ENCODE measurements around the gene ZNF483.
"Not testable (repeated sequence)": the region's sequence is repeated elsewhere in the genome, so short reads cannot be mapped to it uniquely, and the experiment has no call there.

Gene ZNF483

DNA sequence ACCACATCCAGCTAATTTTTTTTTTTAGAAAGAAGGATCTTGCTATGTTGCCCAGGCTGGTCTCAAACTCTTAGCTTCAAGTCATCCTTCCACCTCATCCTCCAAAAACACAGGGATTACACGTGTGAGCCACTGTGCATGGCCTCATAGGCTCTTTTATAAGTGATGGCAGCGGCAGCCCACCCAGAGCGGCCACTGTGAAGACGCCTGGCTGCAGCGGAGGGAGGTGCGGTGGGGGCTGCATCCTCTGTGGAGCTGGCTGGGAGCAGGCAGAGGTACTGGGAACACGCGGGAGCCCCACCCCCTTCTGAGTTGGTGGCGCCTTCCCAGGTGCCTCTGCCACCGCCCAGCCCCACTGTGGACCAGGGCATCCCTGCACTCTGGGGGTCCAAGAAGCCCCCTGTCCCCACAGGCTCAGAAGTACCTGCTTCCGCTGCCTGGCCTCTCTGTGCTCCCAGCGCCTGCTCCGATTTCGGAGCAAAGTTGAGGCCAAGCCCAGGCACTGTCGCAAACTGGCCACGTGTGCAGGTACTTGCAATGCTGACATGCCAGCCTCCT, 23.9 kb upstream of the ZNF483 start:
- Histone ChIP-seq H4K20me1 (ENCODE audit: insufficient read depth, low read length) (no peaks in the 10 kb centered on the region), H3K9ac (ENCODE audit: low read length) (no peak overlapping the region), H3K4me3 (ENCODE audit: low read length) (no peak overlapping the region), H3K9me3 (ENCODE audit: insufficient read depth, low read length) (no peaks in the 10 kb centered on the region), H3K4me2 (ENCODE audit: low read length) (no peak overlapping the region), H3K27ac (ENCODE audit: low read length) (no peak overlapping the region), H3K36me3 (replicated peaks; ENCODE audit: low read depth, low read length) (no peaks in the 10 kb centered on the region), H3K4me1 (ENCODE audit: low read length) (no peaks in the 10 kb centered on the region), H2AFZ (ENCODE audit: low read depth, low read length) (no peak overlapping the region), H3K79me2 (ENCODE audit: low read length) (no peaks in the 10 kb centered on the region), H3K27me3 (ENCODE audit: low read depth, low read length) (no peaks in the 10 kb centered on the region)
- TF ChIP-seq, protein P1, sequence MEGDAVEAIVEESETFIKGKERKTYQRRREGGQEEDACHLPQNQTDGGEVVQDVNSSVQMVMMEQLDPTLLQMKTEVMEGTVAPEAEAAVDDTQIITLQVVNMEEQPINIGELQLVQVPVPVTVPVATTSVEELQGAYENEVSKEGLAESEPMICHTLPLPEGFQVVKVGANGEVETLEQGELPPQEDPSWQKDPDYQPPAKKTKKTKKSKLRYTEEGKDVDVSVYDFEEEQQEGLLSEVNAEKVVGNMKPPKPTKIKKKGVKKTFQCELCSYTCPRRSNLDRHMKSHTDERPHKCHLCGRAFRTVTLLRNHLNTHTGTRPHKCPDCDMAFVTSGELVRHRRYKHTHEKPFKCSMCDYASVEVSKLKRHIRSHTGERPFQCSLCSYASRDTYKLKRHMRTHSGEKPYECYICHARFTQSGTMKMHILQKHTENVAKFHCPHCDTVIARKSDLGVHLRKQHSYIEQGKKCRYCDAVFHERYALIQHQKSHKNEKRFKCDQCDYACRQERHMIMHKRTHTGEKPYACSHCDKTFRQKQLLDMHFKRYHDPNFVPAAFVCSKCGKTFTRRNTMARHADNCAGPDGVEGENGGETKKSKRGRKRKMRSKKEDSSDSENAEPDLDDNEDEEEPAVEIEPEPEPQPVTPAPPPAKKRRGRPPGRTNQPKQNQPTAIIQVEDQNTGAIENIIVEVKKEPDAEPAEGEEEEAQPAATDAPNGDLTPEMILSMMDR (IDR thresholded peaks at IDR 0.05; ENCODE audit: low read depth, low read length): no peak

DNA sequence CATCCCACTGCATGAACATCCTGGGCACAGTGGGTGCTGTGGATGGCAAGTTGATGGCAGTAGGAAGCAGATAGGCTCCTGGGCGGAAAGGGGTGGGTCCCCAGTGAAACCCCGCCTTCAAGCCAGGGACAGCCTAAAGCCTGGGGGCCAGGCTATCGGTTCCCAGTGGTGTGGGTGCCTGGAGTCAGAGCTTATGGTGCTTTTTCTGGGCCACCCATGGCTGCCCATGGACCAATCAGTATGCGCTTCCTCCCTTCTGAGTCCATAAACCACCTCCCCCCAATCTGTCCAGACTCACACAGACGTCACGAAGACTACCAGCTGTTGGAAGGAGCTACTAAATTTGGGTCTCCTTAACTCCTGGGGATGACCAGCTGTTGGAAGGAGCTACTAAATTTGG, 23.3 kb upstream of the ZNF483 start:
- Histone ChIP-seq H4K20me1 (ENCODE audit: insufficient read depth, low read length) (no peaks in the 10 kb centered on the region), H3K4me1 (ENCODE audit: low read length) (no peaks in the 10 kb centered on the region), H3K9me3 (ENCODE audit: insufficient read depth, low read length) (no peaks in the 10 kb centered on the region), H2AFZ (ENCODE audit: low read depth, low read length) (no peak overlapping the region), H3K4me2 (ENCODE audit: low read length) (no peak overlapping the region), H3K4me3 (ENCODE audit: low read length) (no peak overlapping the region), H3K79me2 (ENCODE audit: low read length) (no peaks in the 10 kb centered on the region), H3K36me3 (replicated peaks; ENCODE audit: low read depth, low read length) (no peaks in the 10 kb centered on the region), H3K27ac (ENCODE audit: low read length) (no peak overlapping the region), H3K27me3 (ENCODE audit: low read depth, low read length) (no peaks in the 10 kb centered on the region), H3K9ac (ENCODE audit: low read length) (no peak overlapping the region)
- no peak for TF ChIP-seq EZH2phosphoT487 (IDR thresholded peaks at IDR 0.05; ENCODE audit: low read depth)
- TF ChIP-seq, protein P1 (IDR thresholded peaks at IDR 0.05; ENCODE audit: low read depth, low read length): no peak

DNA sequence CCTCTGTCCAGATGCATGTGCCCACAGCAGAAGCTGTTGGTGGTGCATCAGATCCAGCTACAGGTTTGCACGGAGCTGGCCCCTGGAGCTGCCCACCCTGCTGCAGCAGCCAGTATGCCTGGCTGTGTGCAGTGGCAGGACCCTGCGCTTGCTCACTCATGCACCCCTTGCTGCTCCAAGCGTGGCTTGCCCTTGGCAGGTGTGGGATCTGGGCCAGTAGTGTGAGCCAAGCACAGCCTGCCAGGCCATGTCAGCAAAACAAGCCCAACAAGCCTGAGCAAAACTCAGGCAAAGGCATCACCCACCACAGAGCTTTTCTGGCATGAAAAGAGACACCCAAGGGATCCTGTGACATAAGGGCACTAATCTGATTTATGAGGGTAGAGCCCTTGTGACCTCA, 22.5 kb upstream of the ZNF483 start:
- Histone ChIP-seq H3K79me2 (ENCODE audit: low read length) (no peaks in the 10 kb centered on the region), H3K4me1 (ENCODE audit: low read length) (no peaks in the 10 kb centered on the region), H3K36me3 (replicated peaks; ENCODE audit: low read depth, low read length) (no peaks in the 10 kb centered on the region), H3K27ac (ENCODE audit: low read length) (no peak overlapping the region), H2AFZ (ENCODE audit: low read depth, low read length) (no peak overlapping the region), H3K9me3 (ENCODE audit: insufficient read depth, low read length) (no peaks in the 10 kb centered on the region), H3K27me3 (ENCODE audit: low read depth, low read length) (no peaks in the 10 kb centered on the region), H3K4me3 (ENCODE audit: low read length) (no peak overlapping the region), H4K20me1 (ENCODE audit: insufficient read depth, low read length) (no peaks in the 10 kb centered on the region), H3K4me2 (ENCODE audit: low read length) (no peak overlapping the region), H3K9ac (ENCODE audit: low read length) (no peak overlapping the region)
- no peak for TF ChIP-seq EZH2phosphoT487 (IDR thresholded peaks at IDR 0.05; ENCODE audit: low read depth)
- TF ChIP-seq, protein P1 (IDR thresholded peaks at IDR 0.05; ENCODE audit: low read depth, low read length): no peak

GRCh38 chr9:111511581-111511980, 13.4 kb upstream of the ZNF483 start:
- not testable (repeated sequence) for H3K4me2 ChIP-seq (ENCODE audit: low read length)

GRCh38 chr9:111514967-111515366, 10.0 kb upstream of the ZNF483 start:
- Histone ChIP-seq H3K27ac (ENCODE audit: low read length) (no peak overlapping the region), H3K36me3 (replicated peaks; ENCODE audit: low read depth, low read length) (no peaks in the 10 kb centered on the region), H2AFZ (ENCODE audit: low read depth, low read length) (no peak overlapping the region), H3K27me3 (ENCODE audit: low read depth, low read length) (no peaks in the 10 kb centered on the region), H3K79me2 (ENCODE audit: low read length) (no peaks in the 10 kb centered on the region), H3K4me3 (ENCODE audit: low read length) (no peak overlapping the region), H3K9ac (ENCODE audit: low read length) (no peak overlapping the region), H3K4me2 (ENCODE audit: low read length) (no peak overlapping the region), H3K9me3 (ENCODE audit: insufficient read depth, low read length) (no peaks in the 10 kb centered on the region), H4K20me1 (ENCODE audit: insufficient read depth, low read length) (no peaks in the 10 kb centered on the region), H3K4me1 (ENCODE audit: low read length) (no peaks in the 10 kb centered on the region)
- TF ChIP-seq, protein P1 (IDR thresholded peaks at IDR 0.05; ENCODE audit: low read depth, low read length): no peak
- no peak for TF ChIP-seq EZH2phosphoT487 (IDR thresholded peaks at IDR 0.05; ENCODE audit: low read depth)

More at GRCh38 chr9:111511581-111511980, 13.4 kb upstream of the ZNF483 start:
- not testable (repeated sequence) for H3K79me2 ChIP-seq (ENCODE audit: low read length); H3K36me3 ChIP-seq (replicated peaks; ENCODE audit: low read depth, low read length); H3K9me3 ChIP-seq (ENCODE audit: insufficient read depth, low read length); H3K4me3 ChIP-seq (ENCODE audit: low read length); H3K27ac ChIP-seq (ENCODE audit: low read length); H3K9ac ChIP-seq (ENCODE audit: low read length); H4K20me1 ChIP-seq (ENCODE audit: insufficient read depth, low read length); H3K4me1 ChIP-seq (ENCODE audit: low read length); H2AFZ ChIP-seq (ENCODE audit: low read depth, low read length); H3K27me3 ChIP-seq (ENCODE audit: low read depth, low read length)
